EH (cell line): ENCODE measurements around the gene SHC4.
A peak's percentile ranks its signal among the peaks of the same experiment; 100 is the strongest.

Experiments used
- DNase-seq: peaks from one replicate; pipeline ENCODE4 v3.0.0-alpha.2; 2015; ENCODE audit warnings: low read depth

SHC4 gene

DNA sequence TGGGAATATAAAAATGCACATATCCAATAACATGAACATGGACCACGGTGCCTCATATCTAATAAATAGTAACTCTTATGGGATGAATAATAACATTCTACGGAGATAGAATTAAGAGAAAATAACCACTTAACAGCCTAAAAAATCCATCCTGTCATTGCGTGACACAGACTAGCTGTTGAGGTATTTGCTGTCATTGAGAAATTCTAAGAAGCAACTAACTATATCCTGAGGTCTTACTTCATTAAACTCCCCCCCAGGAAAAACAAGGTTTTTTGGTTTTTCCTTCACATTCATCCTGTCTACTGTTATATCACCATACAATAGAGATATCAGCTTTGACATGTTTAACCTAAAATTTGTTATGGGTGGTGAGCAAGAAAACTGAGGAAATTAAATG is 167.2 kb downstream of the SHC4 start:
- DNase-seq = no peak

DNA sequence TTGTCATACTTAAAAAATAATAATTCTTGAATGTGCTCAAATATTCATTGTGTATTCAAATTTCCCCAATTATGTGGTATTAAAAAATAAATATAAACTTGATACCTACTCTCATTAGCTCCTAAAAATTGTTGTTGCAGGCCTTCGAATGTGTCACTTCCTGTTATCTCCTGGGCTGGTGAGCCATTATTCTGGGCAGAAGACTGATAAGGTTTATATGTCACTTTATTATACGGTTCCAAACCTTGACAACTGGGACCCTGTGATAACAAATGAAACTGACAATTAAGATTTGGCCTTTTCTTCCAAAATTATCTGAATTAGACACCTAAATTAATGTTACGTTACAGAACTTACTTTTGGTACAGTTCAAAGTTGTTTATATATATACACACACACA is 167.8 kb downstream of the SHC4 start:
- no peak for DNase-seq

DNA sequence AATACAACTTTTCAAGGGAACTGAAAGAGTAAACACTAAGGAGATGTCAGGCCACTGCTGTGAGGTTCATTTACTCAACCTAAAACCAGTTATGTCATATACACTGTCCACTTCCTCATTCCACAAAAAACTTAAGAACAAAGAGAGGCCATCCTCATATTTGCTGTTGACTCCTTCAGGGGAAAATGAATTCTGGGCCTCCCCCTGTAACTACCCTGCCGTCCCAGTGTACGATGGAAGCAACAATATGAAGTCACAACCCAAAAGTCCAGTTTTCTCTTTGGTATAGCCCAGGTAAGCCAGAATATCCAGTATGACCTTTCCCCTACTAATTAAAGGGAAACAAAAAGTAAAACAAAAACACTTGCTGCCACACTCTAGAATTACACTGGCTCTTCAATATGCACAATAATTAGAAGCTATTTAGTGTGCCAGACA is 169.0 kb downstream of the SHC4 start:
- DNase-seq = peak; percentile 50

DNA sequence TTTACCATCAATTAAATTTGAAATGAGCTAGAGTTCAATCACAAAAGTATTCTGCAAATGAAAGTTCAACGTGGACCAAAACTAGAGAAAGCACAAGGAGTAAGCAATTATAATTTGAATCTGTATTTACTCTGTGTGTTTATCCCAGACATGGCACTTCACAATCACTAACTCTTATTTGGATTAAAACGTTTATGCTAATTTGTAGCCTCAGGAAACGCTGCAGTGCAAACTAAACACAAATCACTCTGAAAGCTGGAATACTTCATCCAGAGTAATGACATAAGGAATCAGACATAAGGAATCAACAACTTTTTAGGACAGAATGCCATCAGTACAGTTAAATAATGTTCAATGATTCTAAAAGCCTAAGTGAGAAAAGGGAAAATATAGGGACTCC is 171.3 kb downstream of the SHC4 start:
- no peak for DNase-seq

DNA sequence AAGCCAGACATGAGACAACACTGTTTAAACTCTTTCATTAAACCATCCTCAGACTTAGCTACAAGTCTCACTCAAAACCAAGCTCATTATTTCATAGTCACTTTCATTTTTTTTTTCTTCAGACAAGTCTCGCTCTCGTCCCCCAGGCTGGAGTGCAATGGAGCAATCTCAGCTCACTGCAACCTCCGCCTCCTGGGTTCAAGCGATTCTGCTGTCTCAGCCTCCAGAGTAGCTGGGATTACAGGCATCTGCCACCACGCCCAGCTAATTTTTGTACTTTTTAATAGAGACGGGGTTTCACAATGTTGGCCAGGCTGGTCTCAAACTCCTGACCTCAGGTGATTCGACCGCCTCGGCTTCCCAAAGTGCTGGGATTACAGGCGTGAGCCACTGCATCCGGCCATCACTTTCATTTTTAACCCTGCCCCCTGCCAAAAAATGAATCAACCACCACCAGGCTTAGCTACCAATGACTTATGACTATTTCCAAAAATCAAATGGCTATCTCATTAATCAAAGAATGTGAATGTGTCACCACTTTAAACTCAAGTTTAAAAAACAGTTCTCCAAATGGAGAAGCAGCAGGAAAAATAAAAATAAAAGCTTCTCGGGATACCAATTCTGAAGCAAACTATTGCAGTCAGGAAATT is 173.1 kb downstream of the SHC4 start:
- DNase-seq = peak; percentile 55

DNA sequence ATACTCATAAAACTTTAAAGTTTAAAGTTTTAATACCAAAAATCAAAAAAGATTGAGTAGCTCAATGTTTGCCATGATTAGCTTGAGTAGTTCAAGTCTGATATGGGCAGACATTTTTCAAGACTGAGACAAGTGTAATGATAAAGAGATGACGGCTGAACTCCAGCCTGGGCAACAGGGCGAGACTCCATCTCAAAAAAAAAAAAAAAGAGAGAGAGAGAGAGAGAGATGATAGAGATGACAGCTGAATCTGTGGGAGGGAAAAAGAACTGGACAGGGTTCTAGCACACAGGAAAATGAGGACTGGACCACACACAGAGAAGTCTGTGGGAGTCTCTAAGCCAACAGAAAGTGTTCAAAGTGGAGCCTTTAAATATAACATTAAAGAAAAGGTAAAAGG is 178.0 kb downstream of the SHC4 start:
- DNase-seq = no peak

DNA sequence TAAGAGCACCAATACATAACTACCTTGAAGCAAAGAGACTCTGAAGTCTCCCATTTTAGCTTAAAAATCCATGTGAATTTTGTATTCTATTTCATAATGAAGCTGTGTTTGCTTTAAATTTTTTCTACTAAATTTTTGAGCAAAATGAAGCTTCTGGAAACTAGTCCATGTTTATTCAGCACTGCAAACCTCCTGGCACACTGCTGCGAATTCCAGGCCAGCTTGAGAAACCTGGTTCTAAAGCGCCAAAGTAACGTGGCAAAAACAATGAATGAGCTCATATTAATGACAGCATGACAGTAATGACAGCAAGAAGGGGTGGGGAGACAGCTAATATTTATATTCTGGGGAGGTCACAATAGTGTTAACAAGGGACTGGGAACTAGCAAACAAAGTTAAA is 178.5 kb downstream of the SHC4 start:
- DNase-seq = no peak

DNA sequence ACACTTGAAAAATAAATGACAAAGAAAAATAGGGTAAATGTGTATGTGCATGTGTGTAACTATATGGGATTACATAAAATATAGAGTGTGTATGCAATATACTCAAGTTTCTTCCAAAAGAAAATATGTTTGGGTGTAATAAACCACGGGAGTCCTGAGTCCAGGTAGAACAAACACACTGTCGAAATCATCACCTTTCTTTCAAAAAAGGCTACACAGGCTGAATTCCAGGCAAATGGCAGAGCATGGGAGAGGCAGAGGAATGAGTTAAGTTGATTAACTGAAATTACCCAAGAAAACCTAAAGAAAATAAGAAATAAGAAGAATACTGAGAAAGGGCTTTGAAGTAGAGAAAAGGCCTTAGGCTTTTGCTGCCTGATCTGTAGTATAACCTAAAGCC is 179.0 kb downstream of the SHC4 start:
- no peak for DNase-seq

DNA sequence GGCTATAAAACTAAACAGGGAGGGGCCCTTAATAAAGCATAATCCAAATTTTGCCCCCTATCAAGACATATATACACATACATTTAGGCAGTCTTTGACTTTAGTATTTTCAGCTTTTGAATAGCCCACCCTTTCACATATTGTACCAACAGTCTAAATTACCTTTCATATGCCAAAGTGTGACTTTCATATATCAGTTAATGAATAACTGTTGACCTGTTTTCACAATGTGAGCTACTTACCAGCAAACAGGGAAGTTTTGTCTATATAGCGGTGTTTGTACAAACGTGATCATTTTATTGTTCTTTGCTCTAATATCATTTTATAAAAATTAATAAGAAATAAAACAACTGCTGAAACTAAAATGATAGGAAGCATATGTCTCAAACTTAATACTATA is 180.8 kb downstream of the SHC4 start:
- no peak for DNase-seq

DNA sequence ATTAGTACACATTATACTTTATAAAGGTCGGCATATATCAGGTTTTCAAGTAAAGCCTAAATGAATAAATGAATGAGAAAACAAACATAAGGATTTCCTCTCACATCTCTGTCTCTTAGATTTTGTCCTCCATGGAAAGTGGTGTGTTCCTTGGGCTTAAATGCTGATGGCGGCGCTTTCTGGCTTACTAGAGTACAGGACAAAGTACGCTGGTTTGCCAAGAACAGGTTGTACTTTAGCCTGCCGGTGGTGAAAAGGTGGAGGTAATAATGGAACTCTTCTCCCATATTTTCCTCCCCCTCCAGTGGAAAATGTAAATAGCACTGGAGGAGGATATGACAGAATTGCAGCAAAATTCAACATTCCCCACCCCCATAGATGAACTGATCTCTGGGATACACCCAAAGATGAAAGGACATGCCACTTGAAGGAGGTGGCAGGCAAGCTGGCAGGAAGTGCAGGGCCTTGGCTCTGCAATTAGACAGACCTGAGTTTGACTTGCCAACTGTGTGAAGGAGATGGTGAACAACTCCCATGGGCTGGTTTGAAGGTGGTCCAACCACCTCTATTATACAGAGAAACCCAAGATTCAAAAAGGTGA is 182.1 kb downstream of the SHC4 start:
- no peak for DNase-seq

DNA sequence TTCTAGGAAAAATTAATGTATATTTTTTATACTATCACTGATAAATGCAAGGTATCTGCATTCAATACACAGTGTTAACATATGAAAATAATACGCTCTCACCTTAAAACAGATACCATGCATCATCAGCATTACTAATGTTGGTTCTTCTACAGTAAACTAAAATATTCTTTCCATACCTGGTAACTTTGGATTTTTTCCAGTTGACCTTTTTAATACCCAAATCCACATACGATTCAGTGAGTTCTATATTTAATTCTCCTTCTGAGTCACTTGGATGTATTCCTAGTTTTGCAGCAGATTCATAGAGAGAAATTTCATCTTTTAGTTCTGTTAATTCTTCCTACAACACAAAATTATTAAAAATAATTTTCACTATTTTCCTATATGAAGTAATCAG is 182.7 kb downstream of the SHC4 start:
- no peak for DNase-seq

DNA sequence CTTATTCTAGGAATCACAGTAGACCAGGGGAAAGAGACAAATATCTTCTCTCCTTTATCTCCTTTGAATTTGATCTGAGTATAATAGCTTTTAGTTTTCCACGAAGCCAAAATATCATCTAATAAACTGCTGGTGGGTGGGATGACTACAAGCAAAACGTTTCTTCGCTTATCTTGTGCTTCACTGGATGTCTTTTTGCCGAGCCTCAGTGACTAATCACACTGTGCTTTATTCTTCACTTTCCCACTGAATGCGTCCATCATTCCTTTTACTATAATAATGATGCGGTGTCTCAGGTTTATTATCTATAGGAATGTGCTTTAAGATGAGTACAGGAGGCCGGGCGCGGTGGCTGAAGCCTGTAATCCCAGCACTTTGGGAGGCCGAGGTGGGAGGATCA is 185.4 kb downstream of the SHC4 start:
- DNase-seq = no peak

DNA sequence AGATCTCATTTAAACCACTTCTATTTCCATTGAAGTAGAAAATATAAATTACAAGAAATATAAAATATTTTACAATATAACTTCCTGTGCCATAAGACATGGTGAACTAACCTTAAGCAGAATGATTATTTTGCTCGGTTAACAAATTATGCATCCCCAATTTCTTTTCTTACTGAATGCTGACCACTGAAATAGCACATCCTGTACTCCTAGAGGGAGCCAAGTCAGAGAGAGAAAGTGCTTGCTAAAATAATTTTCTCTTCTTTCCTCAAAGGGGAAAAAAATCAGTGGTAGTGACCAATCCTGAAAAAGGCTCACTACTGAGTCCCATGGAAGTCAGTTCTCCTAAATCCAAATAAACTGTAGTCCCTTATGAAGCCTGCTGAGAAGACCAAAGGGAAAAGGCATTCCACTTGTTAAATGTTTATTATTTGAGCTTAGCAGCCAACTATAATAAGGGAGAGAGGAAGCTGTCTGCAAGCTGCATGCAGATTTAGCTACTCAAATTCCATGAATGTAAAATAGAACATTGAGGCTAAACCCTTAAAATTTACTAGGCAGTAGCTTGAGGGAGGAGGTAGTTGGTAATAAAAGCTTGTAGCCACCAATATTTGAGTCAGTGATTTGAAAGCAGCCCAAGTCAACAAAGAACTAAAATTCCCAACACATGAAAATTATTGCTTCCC is 185.9 kb downstream of the SHC4 start:
- DNase-seq = peak; percentile 70

DNA sequence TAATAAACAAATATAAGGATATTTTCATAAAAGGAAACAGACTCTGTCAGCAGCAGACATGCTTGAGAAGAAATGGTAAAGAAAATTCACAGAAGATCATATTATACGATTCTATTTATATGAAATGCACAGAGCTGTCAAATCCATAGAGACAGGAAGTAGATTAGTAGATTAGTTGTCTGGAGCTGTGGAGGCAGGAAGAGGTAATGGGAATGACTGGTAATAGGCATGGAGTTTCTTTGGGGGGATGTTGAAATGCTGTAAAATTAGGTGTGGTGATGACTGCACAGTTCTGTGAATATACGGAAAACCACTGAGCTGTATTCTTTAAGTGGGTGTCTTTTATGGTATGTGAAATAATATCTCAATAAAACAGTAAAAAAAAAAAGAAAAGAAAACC is 188.2 kb downstream of the SHC4 start:
- no peak for DNase-seq

DNA sequence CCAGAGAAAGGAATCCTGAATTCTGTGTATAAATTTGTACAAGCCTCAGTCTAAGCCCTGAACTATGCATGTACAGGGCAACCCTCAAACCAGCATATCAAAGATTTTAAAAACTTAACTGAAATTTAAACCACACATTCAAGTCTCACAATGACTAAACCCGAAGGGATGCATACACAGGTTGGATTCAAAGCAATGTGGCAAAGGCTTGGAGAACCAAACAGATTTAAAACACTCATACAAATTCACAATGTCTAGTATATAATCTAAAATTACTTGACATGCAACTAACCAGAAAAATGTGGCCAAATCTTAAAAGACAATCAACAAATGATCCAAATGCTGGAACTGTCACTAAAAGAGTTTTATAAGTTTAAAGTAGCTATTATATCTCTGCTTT is 189.2 kb downstream of the SHC4 start:
- DNase-seq = peak; percentile 30
